ENCODE results near the gene LILRA6. TPM values are rescaled to one million over a fixed set of nuclear protein-coding genes. Genes with fewer than 3 reads are reported as not detected.
"Not testable (repeated sequence)": the region's sequence is repeated elsewhere in the genome, so short reads cannot be mapped to it uniquely, and the experiment has no call there.

Gene LILRA6
- polyA plus RNA-seq = under 1 TPM; 0.08 to 0.26 TPM

DNA sequence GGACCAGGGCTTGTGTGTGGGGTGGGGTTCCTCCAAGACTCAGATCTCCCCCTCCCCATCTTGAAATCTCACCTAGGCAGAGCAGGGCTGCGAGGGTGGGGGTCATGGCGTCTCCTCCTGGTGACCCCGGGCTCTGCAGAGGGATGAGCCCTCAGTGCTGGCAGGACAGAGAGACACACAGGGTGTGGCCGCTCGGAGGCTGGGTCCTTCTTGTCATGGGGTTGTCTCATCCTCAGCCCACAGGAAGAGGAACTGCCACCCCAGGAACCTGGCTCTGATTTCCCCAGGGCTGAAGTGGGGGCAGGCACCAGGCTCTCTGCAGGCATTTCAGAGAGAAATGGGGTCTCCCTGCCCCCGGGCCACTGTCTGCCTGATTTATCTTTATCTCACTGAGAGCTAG is at the start of gene LILRA6:
Gene LILRA6, minus strand, starts transcription at position 145 of the 400 bp plus-strand sequence.
- 65% methylated on average over 6 of the region's 6 CpGs; no CpG with 5 or more reads in 1 of the 2 donors for WGBS, 2 donors
- H3K4me3 ChIP-seq (ENCODE audit: low read depth in 1 of 2, low read length in 2 of 2); H3K4me1 ChIP-seq (ENCODE audit: control insufficient read depth in 2 of 2, insufficient read depth in 2 of 2, low read length in 1 of 2); H3K36me3 ChIP-seq (ENCODE audit: control insufficient read depth in 2 of 2, insufficient read depth in 2 of 2, low read length in 1 of 2); H3K9me3 ChIP-seq (ENCODE audit: control insufficient read depth in 2 of 2, insufficient read depth in 1 of 2, low read depth in 1 of 2, low read length in 1 of 2); H3K27me3 ChIP-seq (ENCODE audit: control insufficient read depth in 1 of 2, insufficient read depth in 2 of 2, low read length in 2 of 2); H3K27ac ChIP-seq (ENCODE audit: low read depth in 2 of 2, low read length in 1 of 2): not testable (repeated sequence)

DNA sequence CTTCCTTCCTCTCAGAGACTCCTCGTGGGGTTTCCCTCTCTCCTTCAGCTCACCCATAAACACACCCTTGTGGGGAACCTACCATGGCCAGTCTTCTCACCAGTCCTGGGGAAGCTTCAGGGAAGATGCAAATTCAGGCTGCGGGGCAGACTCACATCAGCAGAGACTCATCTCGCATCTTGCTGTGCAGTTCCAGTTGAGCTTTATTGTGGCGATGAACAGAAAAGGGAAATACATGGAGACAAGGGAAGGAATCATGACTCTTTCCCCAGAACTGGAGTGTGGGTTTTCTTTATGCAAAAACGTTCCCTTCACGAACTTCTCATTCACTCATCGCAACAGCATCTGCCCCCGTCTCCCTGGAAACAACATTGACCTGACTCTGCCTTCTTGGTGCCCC is 46.6 kb upstream of the LILRA6 start:
- not testable (repeated sequence) for H3K4me3 ChIP-seq (ENCODE audit: low read depth in 1 of 2, low read length in 2 of 2); H3K4me1 ChIP-seq (ENCODE audit: control insufficient read depth in 2 of 2, insufficient read depth in 2 of 2, low read length in 1 of 2); H3K9me3 ChIP-seq (ENCODE audit: control insufficient read depth in 2 of 2, insufficient read depth in 1 of 2, low read depth in 1 of 2, low read length in 1 of 2); H3K36me3 ChIP-seq (ENCODE audit: control insufficient read depth in 2 of 2, insufficient read depth in 2 of 2, low read length in 1 of 2); H3K27ac ChIP-seq (ENCODE audit: low read depth in 2 of 2, low read length in 1 of 2); H3K27me3 ChIP-seq (ENCODE audit: control insufficient read depth in 1 of 2, insufficient read depth in 2 of 2, low read length in 2 of 2)
- WGBS, 2 donors = 55 to 68% methylated on average over 8 of the region's 8 CpGs

DNA sequence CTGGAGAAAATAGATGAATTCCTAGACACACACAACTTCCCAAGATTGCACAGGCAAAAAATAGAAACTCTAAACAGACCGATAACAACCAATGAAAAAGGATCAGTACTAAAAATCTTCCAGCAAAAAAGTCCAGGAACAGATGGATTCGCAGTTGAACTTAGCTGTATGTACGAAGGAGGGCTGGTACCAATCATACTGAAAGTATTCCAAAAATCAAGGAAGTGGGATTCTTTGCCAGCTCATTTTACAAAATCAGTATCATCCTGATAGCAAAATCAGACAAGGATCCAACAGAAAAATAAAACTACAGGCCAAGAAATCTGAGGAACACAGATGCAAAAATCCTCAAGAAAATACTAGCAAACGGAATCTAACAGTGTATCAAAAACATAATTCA is 44.9 kb upstream of the LILRA6 start:
- WGBS, 2 donors = 61 to 70% methylated on average over 4 of the region's 4 CpGs
- H3K27ac ChIP-seq (ENCODE audit: low read depth in 2 of 2, low read length in 1 of 2) = no peak overlapping the region
- no peaks in the 10 kb centered on the region for H3K4me1 ChIP-seq (ENCODE audit: control insufficient read depth in 2 of 2, insufficient read depth in 2 of 2, low read length in 1 of 2)

DNA sequence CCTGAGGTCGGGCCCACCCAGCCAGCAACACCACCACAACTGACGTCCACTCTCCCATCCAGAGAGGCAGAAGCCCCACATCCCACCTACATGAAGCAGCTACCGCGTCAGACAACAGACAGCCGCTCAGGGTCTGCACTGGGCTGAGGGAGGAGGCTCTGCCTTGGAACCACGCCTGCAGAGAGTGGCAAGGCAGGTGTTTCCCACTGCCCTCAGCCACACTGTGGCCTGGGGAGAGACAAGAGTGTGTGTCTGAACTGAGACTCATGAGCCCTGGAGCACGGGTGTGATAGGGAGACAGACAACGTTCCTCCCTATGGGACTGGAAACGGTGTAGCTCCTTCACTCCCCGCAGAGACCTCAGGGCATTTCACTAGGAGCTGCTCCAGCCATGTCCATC is 43.7 kb upstream of the LILRA6 start:
- WGBS, 2 donors = 53 to 67% methylated on average over 8 to 10 of the region's 10 CpGs
- not testable (repeated sequence) for H3K9me3 ChIP-seq (ENCODE audit: control insufficient read depth in 2 of 2, insufficient read depth in 1 of 2, low read depth in 1 of 2, low read length in 1 of 2); H3K4me3 ChIP-seq (ENCODE audit: low read depth in 1 of 2, low read length in 2 of 2); H3K27ac ChIP-seq (ENCODE audit: low read depth in 2 of 2, low read length in 1 of 2); H3K36me3 ChIP-seq (ENCODE audit: control insufficient read depth in 2 of 2, insufficient read depth in 2 of 2, low read length in 1 of 2); H3K27me3 ChIP-seq (ENCODE audit: control insufficient read depth in 1 of 2, insufficient read depth in 2 of 2, low read length in 2 of 2); H3K4me1 ChIP-seq (ENCODE audit: control insufficient read depth in 2 of 2, insufficient read depth in 2 of 2, low read length in 1 of 2)

More for the DNA sequence above, 44.9 kb upstream of the LILRA6 start:
- H3K36me3 ChIP-seq (ENCODE audit: control insufficient read depth in 2 of 2, insufficient read depth in 2 of 2, low read length in 1 of 2) = no peaks in the 10 kb centered on the region
- H3K27me3 ChIP-seq (ENCODE audit: control insufficient read depth in 1 of 2, insufficient read depth in 2 of 2, low read length in 2 of 2) = no peaks in the 10 kb centered on the region
- H3K4me3 ChIP-seq (ENCODE audit: low read depth in 1 of 2, low read length in 2 of 2) = no peak overlapping the region
- no peaks in the 10 kb centered on the region for H3K9me3 ChIP-seq (ENCODE audit: control insufficient read depth in 2 of 2, insufficient read depth in 1 of 2, low read depth in 1 of 2, low read length in 1 of 2)

DNA sequence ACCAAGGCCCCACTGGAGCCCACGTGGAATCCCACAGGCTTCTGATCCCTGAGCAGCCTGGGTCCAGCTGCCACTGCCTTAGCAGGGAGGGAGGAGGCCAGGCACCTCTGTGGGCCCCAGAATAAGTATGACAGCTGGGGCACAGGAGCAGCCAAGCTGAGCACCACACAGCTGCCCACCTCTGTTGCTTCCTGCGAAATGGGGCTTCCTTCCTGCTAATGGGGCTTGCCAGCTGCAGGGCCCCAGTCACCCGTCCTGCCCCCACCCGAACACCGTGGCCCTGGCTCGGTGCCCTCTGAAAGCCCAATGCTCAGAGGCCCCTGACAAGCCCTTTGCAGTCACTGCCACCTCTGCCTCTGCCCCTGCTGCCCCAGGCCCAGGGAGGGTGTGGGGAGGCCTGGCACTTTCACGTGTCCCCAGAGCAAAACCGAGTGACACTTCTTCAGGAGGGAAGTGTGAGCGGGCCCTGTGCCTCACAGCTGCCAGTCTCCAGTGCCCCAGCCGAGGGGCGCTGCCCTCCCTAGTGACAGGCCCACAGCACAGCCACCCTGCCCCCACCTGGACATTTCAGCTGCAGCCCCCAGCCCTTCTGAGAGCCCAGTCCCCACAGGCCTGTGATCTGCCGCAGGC is 43.0 kb upstream of the LILRA6 start:
- H3K9me3 ChIP-seq (ENCODE audit: control insufficient read depth in 2 of 2, insufficient read depth in 1 of 2, low read depth in 1 of 2, low read length in 1 of 2); H3K36me3 ChIP-seq (ENCODE audit: control insufficient read depth in 2 of 2, insufficient read depth in 2 of 2, low read length in 1 of 2); H3K27me3 ChIP-seq (ENCODE audit: control insufficient read depth in 1 of 2, insufficient read depth in 2 of 2, low read length in 2 of 2); H3K4me1 ChIP-seq (ENCODE audit: control insufficient read depth in 2 of 2, insufficient read depth in 2 of 2, low read length in 1 of 2); H3K27ac ChIP-seq (ENCODE audit: low read depth in 2 of 2, low read length in 1 of 2); H3K4me3 ChIP-seq (ENCODE audit: low read depth in 1 of 2, low read length in 2 of 2): not testable (repeated sequence)
- WGBS, 2 donors = 54 to 61% methylated on average over 11 of the region's 12 CpGs

DNA sequence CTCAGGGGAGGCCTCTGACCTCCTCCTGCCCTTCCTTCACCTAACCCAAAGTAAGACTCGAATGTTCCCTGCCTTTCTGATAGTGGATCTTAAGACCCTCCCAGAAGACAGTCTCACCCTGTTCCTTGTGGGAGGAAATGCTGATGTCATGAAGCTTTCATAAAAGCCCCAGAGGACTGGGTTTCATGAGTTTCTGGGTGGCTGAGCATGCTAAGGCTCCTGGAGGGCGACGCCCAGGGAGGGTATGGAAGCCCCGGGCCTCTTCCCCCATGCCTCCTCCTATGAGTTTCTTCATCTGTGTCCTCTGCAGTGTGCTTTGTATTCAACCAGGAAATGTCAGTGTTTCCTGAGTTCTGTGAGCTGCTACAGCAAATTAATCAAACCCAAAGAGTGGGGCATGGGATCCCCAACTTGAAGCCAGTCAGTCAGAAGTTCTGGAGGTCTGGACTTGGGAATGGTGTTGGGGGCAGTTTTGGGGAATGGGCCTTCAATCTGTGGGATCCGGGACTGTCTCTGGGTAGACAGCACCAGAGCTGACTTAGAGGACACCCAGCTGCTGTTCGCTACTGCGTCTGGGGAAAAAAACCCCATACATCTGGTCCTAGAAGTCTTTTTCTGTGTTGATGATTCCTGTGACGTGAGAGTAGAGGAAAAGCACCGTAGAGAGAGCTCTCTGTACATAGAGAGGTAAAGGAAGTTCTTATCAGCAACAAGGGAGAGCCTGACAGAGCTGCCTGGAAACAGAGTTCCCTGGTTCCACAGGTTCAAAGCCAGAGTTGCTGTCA is 40.3 kb upstream of the LILRA6 start:
- no peak overlapping the region for H3K4me3 ChIP-seq (ENCODE audit: low read depth in 1 of 2, low read length in 2 of 2)
- no peaks in the 10 kb centered on the region for H3K4me1 ChIP-seq (ENCODE audit: control insufficient read depth in 2 of 2, insufficient read depth in 2 of 2, low read length in 1 of 2)
- H3K27me3 ChIP-seq (ENCODE audit: control insufficient read depth in 1 of 2, insufficient read depth in 2 of 2, low read length in 2 of 2) = no peaks in the 10 kb centered on the region
- WGBS, 2 donors = 44 to 45% methylated on average over 9 of the region's 9 CpGs
- no peak overlapping the region for H3K27ac ChIP-seq (ENCODE audit: low read depth in 2 of 2, low read length in 1 of 2)
- no peaks in the 10 kb centered on the region for H3K36me3 ChIP-seq (ENCODE audit: control insufficient read depth in 2 of 2, insufficient read depth in 2 of 2, low read length in 1 of 2)
- no peaks in the 10 kb centered on the region for H3K9me3 ChIP-seq (ENCODE audit: control insufficient read depth in 2 of 2, insufficient read depth in 1 of 2, low read depth in 1 of 2, low read length in 1 of 2)

DNA sequence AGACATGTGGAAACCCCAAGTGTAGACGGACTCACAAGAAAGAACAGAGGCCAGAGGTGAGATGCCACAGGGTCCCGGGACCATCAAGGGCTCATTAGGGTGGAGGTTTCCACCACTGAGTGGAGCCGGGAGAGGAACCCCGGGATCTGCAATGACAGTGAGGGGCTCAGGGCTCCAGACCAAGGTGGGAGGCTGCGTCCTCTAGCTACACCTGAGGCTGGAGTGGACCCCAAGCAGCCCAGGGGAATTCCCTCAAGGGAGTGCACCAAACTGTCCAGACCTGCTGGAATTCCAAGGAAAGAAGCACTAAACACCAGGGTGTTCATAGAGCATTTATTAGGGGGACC is 39.1 kb upstream of the LILRA6 start:
- H3K27ac ChIP-seq (ENCODE audit: low read depth in 2 of 2, low read length in 1 of 2); H3K36me3 ChIP-seq (ENCODE audit: control insufficient read depth in 2 of 2, insufficient read depth in 2 of 2, low read length in 1 of 2); H3K4me3 ChIP-seq (ENCODE audit: low read depth in 1 of 2, low read length in 2 of 2); H3K9me3 ChIP-seq (ENCODE audit: control insufficient read depth in 2 of 2, insufficient read depth in 1 of 2, low read depth in 1 of 2, low read length in 1 of 2); H3K27me3 ChIP-seq (ENCODE audit: control insufficient read depth in 1 of 2, insufficient read depth in 2 of 2, low read length in 2 of 2); H3K4me1 ChIP-seq (ENCODE audit: control insufficient read depth in 2 of 2, insufficient read depth in 2 of 2, low read length in 1 of 2): not testable (repeated sequence)
- WGBS, 2 donors = 66 to 79% methylated on average over 5 of the region's 5 CpGs

DNA sequence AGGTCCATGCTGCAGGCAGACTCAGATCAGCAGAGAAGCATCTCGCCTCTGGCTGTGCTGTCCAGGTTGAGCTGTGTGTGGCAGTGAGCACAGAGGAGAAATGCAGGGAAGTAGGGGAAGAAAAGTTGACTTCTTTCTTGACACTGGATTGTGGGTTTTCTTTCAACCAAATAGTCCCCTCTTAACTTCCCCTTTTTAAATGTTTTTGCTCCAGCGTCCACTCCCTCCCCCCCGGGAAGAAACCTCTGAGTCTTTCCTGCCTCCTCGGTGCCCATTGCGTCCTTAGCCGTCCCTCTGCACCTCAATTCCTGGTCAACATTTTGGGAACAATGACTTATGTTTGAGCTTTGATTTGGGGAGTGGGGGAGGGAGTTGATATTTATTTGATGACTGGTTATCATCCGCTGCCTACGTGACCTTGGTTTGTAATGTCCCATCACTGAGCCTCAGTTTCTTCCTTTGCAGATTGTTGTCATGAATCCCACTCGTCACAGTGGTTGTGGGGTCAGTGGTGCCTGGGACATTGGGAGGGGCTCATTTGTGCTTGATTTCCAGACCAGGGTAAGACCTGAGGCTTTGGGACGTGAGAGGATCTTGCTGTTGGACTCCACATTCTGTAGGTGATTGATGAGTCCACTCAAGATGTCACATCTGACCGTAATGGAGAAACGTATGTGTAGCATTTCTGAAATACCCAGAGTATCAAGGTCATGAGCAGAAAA is 38.6 kb upstream of the LILRA6 start, which contains the start of gene LILRB2:
Gene LILRB2, minus strand, starts transcription at position 104 of the 722 bp plus-strand sequence. CDS start 614 bp downstream, outside the sequence.
- Histone ChIP-seq H3K4me3 (ENCODE audit: low read depth in 1 of 2, low read length in 2 of 2) (no peak within 1 kb of the TSS), H3K4me1 (ENCODE audit: control insufficient read depth in 2 of 2, insufficient read depth in 2 of 2, low read length in 1 of 2) (no peaks in the 10 kb centered on the region), H3K36me3 (ENCODE audit: control insufficient read depth in 2 of 2, insufficient read depth in 2 of 2, low read length in 1 of 2) (no peaks in the 10 kb centered on the region), H3K27ac (ENCODE audit: low read depth in 2 of 2, low read length in 1 of 2) (no peak within 1 kb of the TSS), H3K9me3 (ENCODE audit: control insufficient read depth in 2 of 2, insufficient read depth in 1 of 2, low read depth in 1 of 2, low read length in 1 of 2) (no peaks in the 10 kb centered on the region), H3K27me3 (ENCODE audit: control insufficient read depth in 1 of 2, insufficient read depth in 2 of 2, low read length in 2 of 2) (no peaks in the 10 kb centered on the region)
- WGBS, 2 donors = 62 to 71% methylated on average over 12 of the region's 12 CpGs

DNA sequence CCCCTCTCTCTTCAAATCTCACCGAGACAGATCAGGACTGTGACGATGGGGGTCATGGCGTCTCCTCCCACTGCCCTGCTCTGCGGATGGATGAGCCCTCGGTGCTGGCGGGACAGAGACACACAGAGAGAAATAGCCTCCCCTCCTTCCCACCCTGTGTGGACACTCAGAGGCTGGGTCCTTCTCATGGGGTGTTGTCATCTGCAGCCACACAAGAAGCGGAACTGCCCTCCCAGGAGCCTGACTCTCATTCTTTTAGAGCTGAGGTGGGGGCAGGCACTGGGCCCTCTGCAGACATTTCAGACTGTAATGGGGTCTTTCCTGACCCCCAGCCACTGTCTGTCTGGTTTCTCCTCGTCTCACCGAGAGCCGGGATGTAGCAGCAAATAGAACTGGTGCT is 37.9 kb upstream of the LILRA6 start:
- not testable (repeated sequence) for H3K27me3 ChIP-seq (ENCODE audit: control insufficient read depth in 1 of 2, insufficient read depth in 2 of 2, low read length in 2 of 2); H3K36me3 ChIP-seq (ENCODE audit: control insufficient read depth in 2 of 2, insufficient read depth in 2 of 2, low read length in 1 of 2); H3K4me1 ChIP-seq (ENCODE audit: control insufficient read depth in 2 of 2, insufficient read depth in 2 of 2, low read length in 1 of 2); H3K4me3 ChIP-seq (ENCODE audit: low read depth in 1 of 2, low read length in 2 of 2); H3K9me3 ChIP-seq (ENCODE audit: control insufficient read depth in 2 of 2, insufficient read depth in 1 of 2, low read depth in 1 of 2, low read length in 1 of 2); H3K27ac ChIP-seq (ENCODE audit: low read depth in 2 of 2, low read length in 1 of 2)
- WGBS, 2 donors = 54 to 68% methylated on average over 10 of the region's 10 CpGs
